Esophagus squamous epithelium (tissue), 5 donors: ENCODE data around the gene RGS12. TPM values are rescaled to one million over a fixed set of nuclear protein-coding genes. Genes with fewer than 3 reads are reported as not detected.

Experiments used
- DNase-seq: peaks from one replicate; lab custom pipeline; 2025; lab: John Stamatoyannopoulos, UW
- H3K27ac ChIP-seq, 4 donors: fragments of 200-600 bp; sonication (generic); one replicate each; pipeline ENCODE4 v1.5.1; 2016 to 2019; ENCODE audit warnings: mild to moderate bottlenecking in 1 of 4
- H3K27me3 ChIP-seq, 4 donors: fragments of 200-600 bp; sonication (generic); 1 replicate in 3 of 4; 2 replicates in 1 of 4; pipeline versions ENCODE4 v1.5.1 to v1.6.0; 2017 to 2021; ENCODE audit warnings: antibody characterized with exemption in 1 of 4
- H3K36me3 ChIP-seq, 3 donors: fragments of 200-600 bp; sonication (generic); one replicate each; pipeline ENCODE4 v1.5.1; 2016 to 2019
- H3K4me1 ChIP-seq, 3 donors: fragments of 200-600 bp; sonication (generic); one replicate each; pipeline ENCODE4 v1.5.1; 2017 to 2019
- H3K4me3 ChIP-seq, 4 donors: fragments of 200-600 bp; sonication (generic); 1 replicate in 3 of 4; 2 replicates in 1 of 4; pipeline ENCODE4 v1.5.1; 2016 to 2019; ENCODE audit warnings: mild to moderate bottlenecking in 2 of 4, moderate library complexity in 1 of 4
- H3K9me3 ChIP-seq, 3 donors: fragments of 200-600 bp; sonication (generic); one replicate each; pipeline ENCODE4 v1.5.1; 2016 to 2019
- CTCF ChIP-seq, 6 experiments: fragments of 450-650 bp in 4 of 6; fragments of 200-600 bp in 2 of 6; sonication (generic) in 2 of 6; IDR thresholded peaks; one replicate each; pipeline ENCODE4 v1.5.1; 2016 to 2019; ENCODE audit warnings: antibody characterized with exemption in 6 of 6, mild to moderate bottlenecking in 4 of 6, moderate library complexity in 4 of 6
- POLR2A ChIP-seq, 4 donors: fragments of 450-650 bp; IDR thresholded peaks; one replicate each; pipeline ENCODE4 v1.6.1; 2017; ENCODE audit warnings: antibody characterized with exemption in 4 of 4, mild to moderate bottlenecking in 4 of 4, moderate library complexity in 3 of 4
- WGBS, 2 donors: methylation state at CpG; one replicate each; pipeline ENCODE4 v1.1.5; 2018; 5-methylcytosine and 5-hydroxymethylcytosine counted together
- intact Hi-C: fragments of 100-400 bp; cut with DNase I; formaldehyde crosslinking; loops from one replicate; pipeline ENCODE4 v1.15.0; 2022
- total RNA-seq, 4 donors: library from RNA; depleted of rRNA; stranded (reverse); fragments of >200 nt; gene quantifications; one replicate each; pipeline ENCODE4 v1.1.0, GENCODE V29; 2016
- donor health status: DM: yes; HTN: yes; CAD: no.

Gene RGS12
- total RNA-seq, 4 donors from 2014 or later, result 39.0 to 74.7 (median 69.9) TPM

- H3K4me3 ChIP-seq, result no peak overlapping the region
- H3K9me3 ChIP-seq, result no peaks in the 10 kb centered on the region
- no peak overlapping the region for H3K27ac ChIP-seq
- no peak for DNase-seq
- 92 to 100% methylated on average over 1 to 2 of the region's 14 CpGs for WGBS, 2 donors
- H3K4me1 ChIP-seq, result peaks cover 0 to 21% (median 0%) of the 10 kb centered on the region in 3 donors
- no peaks in the 10 kb centered on the region for H3K27me3 ChIP-seq
- intact Hi-C loops, result no loop called here
- H3K36me3 ChIP-seq, result peaks cover 0 to 17% (median 0%) of the 10 kb centered on the region in 3 donors
- no peak for TF ChIP-seq POLR2A (IDR thresholded peaks at IDR 0.05)
- no peak for TF ChIP-seq CTCF (IDR thresholded peaks at IDR 0.05)
Measured at GRCh38 chr4:3254302-3255131, 38.3 kb upstream of the RGS12 start.

- TF ChIP-seq CTCF (IDR thresholded peaks at IDR 0.05), result no peak
- TF ChIP-seq POLR2A (IDR thresholded peaks at IDR 0.05), result no peak
- no peak for DNase-seq
- WGBS, 2 donors, result 92 to 100% methylated on average over 1 to 10 of the region's 36 CpGs
- no peak overlapping the region for H3K27ac ChIP-seq
- H3K36me3 ChIP-seq, result peaks cover 0 to 17% (median 0%) of the 10 kb centered on the region in 3 donors
- H3K9me3 ChIP-seq, result no peaks in the 10 kb centered on the region
- H3K4me3 ChIP-seq, result no peak overlapping the region
- intact Hi-C loops, result no loop called here
- no peaks in the 10 kb centered on the region for H3K27me3 ChIP-seq
- peaks cover 0 to 21% (median 0%) of the 10 kb centered on the region in 3 donors for H3K4me1 ChIP-seq
Measured at GRCh38 chr4:3255611-3256186, 37.1 kb upstream of the RGS12 start.

GRCh38 chr4:3256230-3257102 is 36.4 kb upstream of the RGS12 start:
- DNase-seq, result no peak
- H3K4me1 ChIP-seq, result peaks cover 0 to 21% (median 0%) of the 10 kb centered on the region in 3 donors
- no peaks in the 10 kb centered on the region for H3K9me3 ChIP-seq
- peaks cover 0 to 17% (median 0%) of the 10 kb centered on the region in 3 donors for H3K36me3 ChIP-seq
- no peak overlapping the region for H3K4me3 ChIP-seq
- intact Hi-C loops, result no loop called here
- no peak overlapping the region for H3K27ac ChIP-seq
- TF ChIP-seq CTCF (IDR thresholded peaks at IDR 0.05) (no peak), POLR2A (IDR thresholded peaks at IDR 0.05) (no peak)
- WGBS, 2 donors, result 83 to 85% methylated on average over 18 to 20 of the region's 21 CpGs
- H3K27me3 ChIP-seq, result no peaks in the 10 kb centered on the region

- DNase-seq, result no peak
- peaks cover 0 to 17% (median 0%) of the 10 kb centered on the region in 3 donors for H3K36me3 ChIP-seq
- 85% methylated on average over 3 of the region's 9 CpGs; no CpG with 5 or more reads in 1 of the 2 donors for WGBS, 2 donors
Measured at GRCh38 chr4:3257103-3257555, 35.7 kb upstream of the RGS12 start.

More at GRCh38 chr4:3257103-3257555, 35.7 kb upstream of the RGS12 start:
- Histone ChIP-seq H3K4me3 (no peak overlapping the region), H3K27me3 (no peaks in the 10 kb centered on the region), H3K27ac (peak overlapping the region in 1 of 4 donors; percentile 36), H3K4me1 (peaks cover 0 to 21% (median 0%) of the 10 kb centered on the region in 3 donors), H3K9me3 (no peaks in the 10 kb centered on the region)
- TF ChIP-seq POLR2A (IDR thresholded peaks at IDR 0.05), result no peak
- peak in 1 of 6 experiments; percentile 24 for TF ChIP-seq CTCF (IDR thresholded peaks at IDR 0.05)
- intact Hi-C loops, result no loop called here
